HG02763 (cell line): Measurements from ENCODE around the gene MRTFA.
"Not testable (repeated sequence)": the region's sequence is repeated elsewhere in the genome, so short reads cannot be mapped to it uniquely, and the experiment has no call there.

Source experiments
- ATAC-seq: cut with Tn5 transposase; IDR thresholded peaks from one replicate; pipeline ENCODE4 v1.9.1; 2021; ENCODE audit warnings: mild to moderate bottlenecking, moderate library complexity; ENCODE audit not compliant: unreplicated experiment

MRTFA gene

GRCh38 chr22:40403141-40403540, 233.4 kb downstream of the MRTFA start:
- ATAC-seq, result no peak

- ATAC-seq, result no peak
Observed at GRCh38 chr22:40401981-40402406, 234.5 kb downstream of the MRTFA start.

DNA sequence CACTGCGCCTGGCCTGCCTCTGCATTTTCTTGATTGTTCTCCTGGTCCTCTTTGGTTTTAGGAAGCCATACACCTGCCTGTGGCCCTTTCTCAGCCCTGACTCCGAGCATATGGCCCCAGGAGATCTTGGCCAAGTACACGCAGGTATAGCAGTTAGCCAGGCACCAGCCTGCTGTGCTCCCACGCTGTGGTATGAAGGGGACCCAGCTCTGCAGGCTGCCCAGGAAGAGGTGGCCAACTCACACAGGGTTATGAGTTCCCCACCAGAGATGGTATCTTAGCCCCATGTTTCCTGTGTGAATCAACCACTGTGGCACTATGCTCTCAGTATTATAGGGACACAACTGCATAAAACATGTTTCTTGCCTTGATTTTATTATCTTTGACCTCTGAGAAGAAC, 235.0 kb downstream of the MRTFA start:
- no peak for ATAC-seq

DNA sequence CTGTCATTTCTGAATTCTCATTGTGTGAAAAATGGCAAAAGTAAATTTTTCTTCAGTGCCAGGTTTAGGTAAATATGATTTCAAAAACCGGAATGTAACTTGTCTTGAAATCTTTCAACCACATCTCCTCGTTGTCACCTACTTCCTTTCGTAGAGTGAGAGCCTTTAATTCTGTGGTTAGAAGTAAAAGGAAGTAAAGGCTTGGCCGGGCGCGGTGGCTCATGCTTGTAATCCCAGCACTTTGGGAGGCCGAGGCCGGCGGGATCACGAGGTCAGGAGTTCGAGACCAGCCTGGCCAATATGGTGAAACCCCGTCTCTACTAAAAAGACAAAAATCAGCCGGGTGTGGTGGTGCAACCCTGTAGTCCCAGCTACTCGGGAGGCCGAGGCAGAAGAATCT, 236.4 kb downstream of the MRTFA start:
- ATAC-seq, result no peak

DNA sequence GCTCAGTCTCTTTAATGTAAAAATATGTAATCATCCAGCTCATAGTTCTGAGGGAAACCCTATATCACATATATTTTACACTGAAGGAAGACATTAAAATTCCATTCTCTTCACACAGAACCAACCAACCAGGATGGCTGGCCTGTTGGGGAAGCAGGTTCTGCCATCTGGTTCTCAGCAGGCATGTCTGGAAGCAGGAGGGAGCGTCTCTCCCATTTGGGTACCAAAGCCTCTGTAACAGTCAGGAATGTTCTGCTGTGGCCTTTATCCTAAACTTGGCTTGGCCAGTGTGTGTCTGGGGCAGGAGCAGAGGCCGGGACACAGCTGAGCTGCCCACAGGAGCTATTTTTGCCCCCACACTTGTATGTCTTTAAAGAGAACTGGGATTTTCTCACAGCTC, 236.9 kb downstream of the MRTFA start:
- ATAC-seq, result no peak

DNA sequence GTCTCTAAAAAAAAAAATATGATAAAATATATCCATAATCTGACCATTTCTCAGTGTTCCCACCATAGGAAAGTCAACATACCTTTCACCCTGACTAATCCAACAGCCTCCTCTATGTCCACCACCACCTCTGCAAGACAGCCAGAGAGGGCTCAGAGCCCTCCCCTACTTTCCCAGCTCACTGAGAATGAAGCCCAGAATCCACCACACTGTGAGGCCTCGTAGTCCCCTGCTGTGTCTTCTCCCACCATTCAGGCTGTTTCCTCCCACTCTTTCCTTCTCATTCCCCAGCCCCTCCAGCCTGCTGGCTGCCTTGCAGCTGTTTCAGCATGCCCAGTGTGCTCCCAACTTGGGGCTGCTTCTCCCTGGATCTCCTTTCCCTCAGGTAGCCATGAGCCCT, 239.1 kb downstream of the MRTFA start:
- no peak for ATAC-seq

GRCh38 chr22:40396882-40397281, 239.6 kb downstream of the MRTFA start:
- ATAC-seq, result no peak

DNA sequence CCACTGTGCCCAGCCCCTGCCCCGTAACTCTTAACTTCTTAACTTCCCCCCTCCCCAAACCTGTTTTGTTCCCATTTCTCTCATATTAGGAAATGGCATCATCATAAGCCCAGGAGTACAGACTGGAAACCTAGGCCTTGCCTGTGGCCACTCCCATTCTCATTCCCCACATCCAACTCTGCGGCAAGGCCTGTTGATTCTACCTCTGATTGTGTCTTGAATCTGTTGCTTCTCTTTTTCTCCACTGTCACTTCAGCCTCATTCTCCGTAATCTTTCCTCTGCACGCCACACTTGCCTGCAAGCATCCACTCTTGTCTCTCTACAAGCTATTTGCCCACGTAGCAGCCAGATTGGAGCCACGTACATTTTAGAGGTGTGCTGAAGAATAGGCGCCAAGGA, 240.9 kb downstream of the MRTFA start:
- no peak for ATAC-seq

- no peak for ATAC-seq
Observed at GRCh38 chr22:40394607-40395006, 241.9 kb downstream of the MRTFA start.

- ATAC-seq, result no peak
Observed at GRCh38 chr22:40392618-40393017, 243.9 kb downstream of the MRTFA start.

- no peak for ATAC-seq
Observed at GRCh38 chr22:40391417-40391816, 245.1 kb downstream of the MRTFA start.

DNA sequence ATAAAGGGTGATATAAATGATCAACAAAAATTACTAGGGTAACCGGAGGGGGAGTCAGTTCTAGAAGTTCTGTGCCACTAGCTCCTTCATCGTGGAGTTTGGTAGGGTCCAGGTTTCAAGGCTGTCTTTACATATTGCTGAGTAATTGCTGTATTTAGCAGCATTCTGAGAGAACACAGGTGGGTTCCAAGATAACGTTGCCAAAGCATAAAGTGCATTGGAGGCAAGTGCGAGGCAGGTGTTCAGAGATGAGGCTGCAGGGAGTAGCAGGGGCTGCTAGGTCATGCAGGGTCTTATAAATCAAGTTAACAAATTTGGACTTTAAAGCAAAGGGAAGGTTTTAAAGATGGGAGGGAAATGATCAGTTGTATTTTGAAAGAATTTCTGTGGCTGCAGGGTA, 248.3 kb downstream of the MRTFA start:
- ATAC-seq, result no peak

- no peak for ATAC-seq
Observed at GRCh38 chr22:40387746-40388145, 248.8 kb downstream of the MRTFA start.

DNA sequence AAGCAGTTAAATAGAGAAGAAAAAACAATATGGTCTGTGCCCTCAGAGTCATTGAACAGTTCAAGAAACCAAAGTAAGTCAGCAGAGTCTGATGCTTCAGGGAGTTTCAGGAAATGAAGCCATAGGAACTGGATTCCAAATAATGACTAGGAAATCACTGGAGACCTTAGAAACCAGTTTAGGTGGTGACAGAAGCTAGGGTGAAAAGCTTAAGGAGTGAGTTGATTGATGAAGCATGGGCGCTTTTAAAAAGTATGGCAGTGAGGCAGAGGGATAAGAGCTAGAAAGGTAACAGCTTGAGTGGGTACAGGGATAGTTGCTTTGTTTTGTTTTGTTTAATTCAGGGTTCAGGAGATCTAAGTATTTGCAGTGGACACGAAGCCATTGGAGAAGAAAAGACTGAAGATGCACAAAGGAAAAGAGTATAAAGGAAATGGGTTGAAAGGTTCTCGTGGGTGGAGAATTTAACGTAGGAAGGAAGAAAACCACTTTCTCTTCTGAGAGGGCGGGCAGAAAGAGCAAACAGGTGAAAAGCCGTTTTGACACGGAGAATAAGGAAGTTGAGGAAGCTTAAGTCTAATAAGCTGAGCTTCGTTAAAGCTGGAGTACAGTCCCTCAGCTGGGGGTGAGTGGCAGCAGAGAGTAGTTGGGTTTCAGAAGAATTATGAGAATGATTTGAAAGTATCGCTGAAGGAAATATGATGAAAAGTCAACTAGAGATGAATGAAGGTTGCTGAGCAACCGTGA, 251.3 kb downstream of the MRTFA start:
- ATAC-seq, result no peak

DNA sequence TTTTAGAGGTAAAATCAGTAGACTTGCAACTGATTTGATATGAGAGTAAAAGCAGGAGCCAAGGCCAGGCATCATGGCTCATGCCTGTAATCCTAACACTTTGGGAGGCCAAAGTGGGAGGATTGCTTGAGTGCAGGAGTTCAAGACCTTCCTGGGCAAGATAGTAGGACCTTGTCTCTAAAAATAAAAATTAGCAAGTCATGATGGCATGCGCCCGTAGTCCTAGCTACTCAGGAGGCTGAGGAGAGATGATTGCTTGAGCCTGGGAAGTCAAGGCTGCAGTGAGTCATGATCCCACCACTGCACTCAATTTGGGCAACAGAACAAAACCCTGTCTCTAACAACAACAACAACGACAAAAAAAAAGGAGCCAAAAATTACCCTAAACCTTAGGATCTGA, 252.6 kb downstream of the MRTFA start:
- no peak for ATAC-seq

DNA sequence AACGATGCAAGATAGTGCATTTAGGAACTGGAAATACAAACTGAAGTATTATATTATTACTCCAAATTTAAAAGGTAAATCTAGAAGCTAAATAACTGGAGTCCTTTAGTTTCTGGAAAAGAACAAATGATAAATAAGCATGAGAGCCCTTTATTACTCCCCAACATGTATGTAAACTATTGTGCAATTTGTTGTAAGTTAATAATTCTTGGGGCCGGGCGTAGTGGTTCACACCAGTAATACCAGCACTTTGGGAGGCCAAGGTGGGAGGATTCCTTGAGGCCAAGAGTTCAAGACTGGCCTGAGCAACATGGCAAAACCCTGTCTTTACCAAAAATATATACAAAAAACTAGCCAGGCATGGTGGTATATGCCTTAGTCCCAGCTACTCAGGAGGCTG, 255.1 kb downstream of the MRTFA start:
- ATAC-seq, result no peak

DNA sequence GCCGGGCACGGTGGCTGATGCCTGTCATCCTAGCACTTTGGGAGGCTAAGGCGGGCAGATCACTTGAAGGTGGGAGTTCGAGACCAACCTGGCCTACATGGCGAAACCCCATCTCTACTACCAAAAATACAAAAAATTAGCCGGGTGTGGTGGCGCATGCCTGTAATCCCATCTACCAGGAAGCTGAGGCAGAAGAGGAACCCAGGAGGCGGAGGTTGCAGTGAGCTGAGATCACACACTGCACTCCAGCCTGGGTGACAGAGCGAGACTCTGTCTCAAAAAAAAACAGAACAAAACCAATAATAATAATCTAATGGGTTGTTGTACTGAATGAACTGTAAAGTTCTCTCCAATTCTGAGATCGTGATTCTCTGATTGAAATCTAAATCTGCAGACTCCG, 258.1 kb downstream of the MRTFA start:
- ATAC-seq, result not testable (repeated sequence)

- no peak for ATAC-seq
Observed at GRCh38 chr22:40377931-40378330, 258.6 kb downstream of the MRTFA start.

GRCh38 chr22:40376149-40376548, 260.4 kb downstream of the MRTFA start:
- no peak for ATAC-seq

GRCh38 chr22:40374567-40374966, 262.0 kb downstream of the MRTFA start:
- ATAC-seq, result no peak

DNA sequence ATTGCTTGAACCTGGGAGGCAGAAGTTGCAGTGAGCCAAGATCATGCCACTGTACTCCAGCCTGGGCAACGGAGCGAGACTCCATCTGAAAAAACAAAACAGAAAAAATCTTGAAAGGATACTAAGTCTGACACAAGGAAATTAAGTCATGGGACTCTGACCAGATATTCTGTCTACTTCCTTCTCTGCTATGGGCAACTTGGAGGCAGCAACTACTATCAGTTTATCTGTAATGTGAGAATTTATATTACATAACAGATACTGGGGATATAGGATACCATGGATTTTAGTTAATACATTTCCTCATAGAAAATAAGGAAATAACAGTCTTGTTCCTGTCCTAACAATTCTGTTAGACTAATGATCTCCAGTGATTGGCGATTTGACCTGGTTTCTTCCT, 267.7 kb downstream of the MRTFA start:
- no peak for ATAC-seq

GRCh38 chr22:40368016-40368415, 268.5 kb downstream of the MRTFA start:
- no peak for ATAC-seq

GRCh38 chr22:40367342-40367741, 269.2 kb downstream of the MRTFA start:
- no peak for ATAC-seq
